ENCODE measurements around the gene STPG1.

- TF ChIP-seq CTCF (IDR thresholded peaks at IDR 0.05; ENCODE audit: poor library complexity, severe bottlenecking) (no peak), SMC3 (conservative IDR thresholded peaks at IDR 0.05; ENCODE audit: poor library complexity) (no peak), POLR2AphosphoS5 (IDR thresholded peaks at IDR 0.05) (no peak), REST (IDR thresholded peaks at IDR 0.05; ENCODE audit: borderline replicate concordance) (no peak), EP300 (conservative IDR thresholded peaks at IDR 0.05; ENCODE audit: poor library complexity, severe bottlenecking) (no peak), EZH2 (IDR thresholded peaks at IDR 0.05; ENCODE audit: borderline replicate concordance, insufficient read depth, low read length, poor library complexity, severe bottlenecking) (no peak)
Measured at GRCh38 chr1:24315391-24315790, 98.2 kb downstream of the STPG1 start.

Measured in neural cell (in vitro differentiated cells).